ENCODE results near the gene CTNNA1. TPM values are rescaled to one million over a fixed set of nuclear protein-coding genes. Genes with fewer than 3 reads are reported as not detected.

CTNNA1 gene
- total RNA-seq, 2 donors from 2014 or later = 266 to 322 TPM

GRCh38 chr5:138753794-138754698 lies 821 bp downstream of the CTNNA1 start:
- ATAC-seq (ENCODE audit: insufficient number of reproducible peaks, low FRiP score, low read depth) = peak; percentile 57
- H3K4me1 ChIP-seq (ENCODE audit: control insufficient read depth in 1 of 2, low read depth in 2 of 2) = peaks cover 14 to 33% of the 10 kb centered on the region in 2 donors
- peaks cover 3% of the 10 kb centered on the region for H3K36me3 ChIP-seq
- TF ChIP-seq CTCF (IDR thresholded peaks at IDR 0.05) = no peak
- H3K9me3 ChIP-seq = no peaks in the 10 kb centered on the region
- H3K4me3 ChIP-seq = peak overlapping the region; percentile 100
- peak overlapping the region; percentile 99 to 100 for H3K27ac ChIP-seq
- H3K27me3 ChIP-seq (replicated peaks; ENCODE audit: insufficient read depth) = no peaks in the 10 kb centered on the region
- DNase-seq (ENCODE audit: low spot score) = peak; percentile 80

- TF ChIP-seq CTCF (IDR thresholded peaks at IDR 0.05) = no peak
- ATAC-seq (ENCODE audit: insufficient number of reproducible peaks, low FRiP score, low read depth) (no peak), DNase-seq (ENCODE audit: low spot score) (no peak)
- Histone ChIP-seq H3K36me3 (peaks cover 3% of the 10 kb centered on the region), H3K9me3 (no peaks in the 10 kb centered on the region), H3K4me3 (peak overlapping the region; percentile 100), H3K27ac (peak overlapping the region; percentile 99 to 100), H3K27me3 (replicated peaks; ENCODE audit: insufficient read depth) (no peaks in the 10 kb centered on the region), H3K4me1 (ENCODE audit: control insufficient read depth in 1 of 2, low read depth in 2 of 2) (peaks cover 14 to 39% of the 10 kb centered on the region in 2 donors)
These were observed 1.5 kb downstream of the CTNNA1 start for GRCh38 chr5:138754699-138755057.

- H3K9me3 ChIP-seq = no peaks in the 10 kb centered on the region
- H3K27ac ChIP-seq = peak overlapping the region; percentile 99 to 100
- H3K4me3 ChIP-seq = peak overlapping the region; percentile 100
- peaks cover 15 to 43% of the 10 kb centered on the region in 2 donors for H3K4me1 ChIP-seq (ENCODE audit: control insufficient read depth in 1 of 2, low read depth in 2 of 2)
- TF ChIP-seq CTCF (IDR thresholded peaks at IDR 0.05) = no peak
- no peaks in the 10 kb centered on the region for H3K27me3 ChIP-seq (replicated peaks; ENCODE audit: insufficient read depth)
- ATAC-seq (ENCODE audit: insufficient number of reproducible peaks, low FRiP score, low read depth) = no peak
- peaks cover 3% of the 10 kb centered on the region for H3K36me3 ChIP-seq
- DNase-seq (ENCODE audit: low spot score) = no peak
These were observed 2.0 kb downstream of the CTNNA1 start for GRCh38 chr5:138755084-138755748.

GRCh38 chr5:138757061-138757776 lies 4.0 kb downstream of the CTNNA1 start:
- ATAC-seq (ENCODE audit: insufficient number of reproducible peaks, low FRiP score, low read depth) (no peak), DNase-seq (ENCODE audit: low spot score) (no peak)
- Histone ChIP-seq H3K27me3 (replicated peaks; ENCODE audit: insufficient read depth) (no peaks in the 10 kb centered on the region), H3K36me3 (peaks cover 3% of the 10 kb centered on the region), H3K4me1 (ENCODE audit: control insufficient read depth in 1 of 2, low read depth in 2 of 2) (peaks cover 26 to 63% of the 10 kb centered on the region in 2 donors), H3K9me3 (no peaks in the 10 kb centered on the region), H3K27ac (no peak overlapping the region), H3K4me3 (no peak overlapping the region)
- no peak for TF ChIP-seq CTCF (IDR thresholded peaks at IDR 0.05)

Measured in thoracic aorta (tissue), 2 donors.